ENCODE measurements around the gene CYBA. TPM values are rescaled to one million over a fixed set of nuclear protein-coding genes. Genes with fewer than 3 reads are reported as not detected.

Gene CYBA
- total and polyA plus RNA-seq, 2 of the 4 experiments (the other 2 are of a cell fraction): 65.6 to 169 TPM

- dilution Hi-C loops (cut with HindIII; ENCODE audit: low sequenced_read_pairs, unreplicated experiment): no loop called here
- no peak overlapping the region for H4K8ac ChIP-seq (ENCODE audit: low read depth in 2 of 2, low read length in 2 of 2)
- no TSS peak for BruUV-seq (replicated peaks)
Observed at GRCh38 chr16:88601313-88602036, 49.4 kb downstream of the CYBA start.

More at GRCh38 chr16:88601313-88602036, 49.4 kb downstream of the CYBA start:
- no peak overlapping the region for H3K27ac ChIP-seq (ENCODE audit: insufficient read depth, low read length)
- DNase-seq (no peak), ATAC-seq (ENCODE audit: low read depth) (no peak)
- no peak overlapping the region for H2BK120ac ChIP-seq (ENCODE audit: low read depth, low read length)
- H4K91ac ChIP-seq (ENCODE audit: insufficient read depth, low read depth, low read length): no peak overlapping the region
- no peak overlapping the region for H3K18ac ChIP-seq (ENCODE audit: low read depth, low read length)
- H3K23ac ChIP-seq (ENCODE audit: low read depth, low read length): no peak overlapping the region
- no peak overlapping the region for H2AFZ ChIP-seq (replicated peaks; ENCODE audit: low read length, poor library complexity)
- peaks cover 25% of the 10 kb centered on the region for H4K20me1 ChIP-seq (ENCODE audit: insufficient read depth, low read length)
- H3K9ac ChIP-seq (ENCODE audit: low read depth, low read length): no peak overlapping the region
- H3K4ac ChIP-seq (ENCODE audit: low read depth, low read length): no peak overlapping the region
- peaks cover 8% of the 10 kb centered on the region; the same call in 1 of the 2 replicates for H3K9me1 ChIP-seq (ENCODE audit: insufficient read depth, low read length)
- H3K56ac ChIP-seq (ENCODE audit: extremely low read depth, insufficient read depth, low read length): no peak overlapping the region
- in situ Hi-C loops (cut with MboI; ENCODE audit: low sequenced_read_pairs): no loop called here
- H2BK15ac ChIP-seq (ENCODE audit: low read depth, low read length): no peak overlapping the region
- TF ChIP-seq NFE2L2 (IDR thresholded peaks at IDR 0.05; ENCODE audit: low read depth, low read length): no peak
- TF ChIP-seq SMC3 (IDR thresholded peaks at IDR 0.05; ENCODE audit: low read depth, low read length): no peak
- no peak for TF ChIP-seq FOS (IDR thresholded peaks at IDR 0.05; ENCODE audit: low read depth, low read length)
- TF ChIP-seq MAFK (IDR thresholded peaks at IDR 0.05; ENCODE audit: low read depth, low read length): no peak
- no peak for TF ChIP-seq CHD1 (IDR thresholded peaks at IDR 0.05; ENCODE audit: low read depth, low read length)
- no peak for TF ChIP-seq POLR2A (IDR thresholded peaks at IDR 0.05; ENCODE audit: low read depth, low read length)
- no peak for TF ChIP-seq ELK1 (IDR thresholded peaks at IDR 0.05; ENCODE audit: borderline replicate concordance, low read depth, low read length)
- TF ChIP-seq, protein P1, sequence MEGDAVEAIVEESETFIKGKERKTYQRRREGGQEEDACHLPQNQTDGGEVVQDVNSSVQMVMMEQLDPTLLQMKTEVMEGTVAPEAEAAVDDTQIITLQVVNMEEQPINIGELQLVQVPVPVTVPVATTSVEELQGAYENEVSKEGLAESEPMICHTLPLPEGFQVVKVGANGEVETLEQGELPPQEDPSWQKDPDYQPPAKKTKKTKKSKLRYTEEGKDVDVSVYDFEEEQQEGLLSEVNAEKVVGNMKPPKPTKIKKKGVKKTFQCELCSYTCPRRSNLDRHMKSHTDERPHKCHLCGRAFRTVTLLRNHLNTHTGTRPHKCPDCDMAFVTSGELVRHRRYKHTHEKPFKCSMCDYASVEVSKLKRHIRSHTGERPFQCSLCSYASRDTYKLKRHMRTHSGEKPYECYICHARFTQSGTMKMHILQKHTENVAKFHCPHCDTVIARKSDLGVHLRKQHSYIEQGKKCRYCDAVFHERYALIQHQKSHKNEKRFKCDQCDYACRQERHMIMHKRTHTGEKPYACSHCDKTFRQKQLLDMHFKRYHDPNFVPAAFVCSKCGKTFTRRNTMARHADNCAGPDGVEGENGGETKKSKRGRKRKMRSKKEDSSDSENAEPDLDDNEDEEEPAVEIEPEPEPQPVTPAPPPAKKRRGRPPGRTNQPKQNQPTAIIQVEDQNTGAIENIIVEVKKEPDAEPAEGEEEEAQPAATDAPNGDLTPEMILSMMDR (conservative IDR thresholded peaks at IDR 0.05; ENCODE audit: low read depth, low read length): no peak
- TF ChIP-seq USF2 (IDR thresholded peaks at IDR 0.05; ENCODE audit: low read depth, low read length): no peak
- no peak for TF ChIP-seq RFX5 (IDR thresholded peaks at IDR 0.05; ENCODE audit: low read depth, low read length)
- TF ChIP-seq RCOR1 (IDR thresholded peaks at IDR 0.05; ENCODE audit: insufficient replicate concordance, low read length): no peak
- TF ChIP-seq BHLHE40 (IDR thresholded peaks at IDR 0.05; ENCODE audit: low read depth, low read length): no peak
- TF ChIP-seq RAD21 (IDR thresholded peaks at IDR 0.05; ENCODE audit: low read length): no peak
- no peak for TF ChIP-seq CEBPB (IDR thresholded peaks at IDR 0.05; ENCODE audit: low read depth, low read length)
- TF ChIP-seq MXI1 (IDR thresholded peaks at IDR 0.05; ENCODE audit: borderline replicate concordance, low read depth, low read length): no peak
- no peak for TF ChIP-seq MAZ (IDR thresholded peaks at IDR 0.05; ENCODE audit: borderline replicate concordance, low read depth, low read length)
- intact Hi-C loops (cut with micrococcal nuclease): loop anchor here (2.0 kb wide), 1 partner anchor 29 kb away; no protein-coding TSS in a partner anchor
- H2AK9ac ChIP-seq (replicated peaks; ENCODE audit: low read depth, low read length, poor library complexity): no peak overlapping the region
- no peaks in the 10 kb centered on the region for H3K27me3 ChIP-seq (ENCODE audit: control insufficient read depth, insufficient read depth, low read length)
- ChIA-PET CTCF (no interaction called here), POLR2A (ENCODE audit: unreplicated experiment) (no interaction called here)
- no peak overlapping the region for H3K4me2 ChIP-seq (ENCODE audit: low read depth, low read length)
- no peak overlapping the region for H2AK5ac ChIP-seq (ENCODE audit: low read depth, low read length)
- H4K5ac ChIP-seq (ENCODE audit: low read depth, low read length): no peak overlapping the region
- whole genome bisulfite sequencing, 2 experiments (ENCODE audit: extremely low coverage in 2 of 2, insufficient read length in 1 of 2): no CpG with 5 or more reads among the region's 9 CpGs
- H3K4me1 ChIP-seq (ENCODE audit: control insufficient read depth, insufficient read depth, low read length): no peaks in the 10 kb centered on the region
- H3K4me3 ChIP-seq (ENCODE audit: insufficient read depth, low read depth, low read length): no peak overlapping the region
- no peak overlapping the region for H2BK5ac ChIP-seq (ENCODE audit: low read depth, low read length, poor library complexity, severe bottlenecking)
- no peaks in the 10 kb centered on the region for H3K9me3 ChIP-seq (ENCODE audit: control insufficient read depth, insufficient read depth, low read length)
- H3K79me1 ChIP-seq (ENCODE audit: low read depth in 1 of 2, low read length in 2 of 2): peaks cover 4 to 58% of the 10 kb centered on the region in 2 experiments; a peak in 3 of 4 replicates
- no peak overlapping the region for H2BK20ac ChIP-seq (ENCODE audit: low read depth, low read length)
- H3K36me3 ChIP-seq (ENCODE audit: control insufficient read depth, insufficient read depth, low read length): peaks cover 59% of the 10 kb centered on the region
- H3K14ac ChIP-seq (replicated peaks; ENCODE audit: low read depth, low read length): no peak overlapping the region

All from IMR-90 (cell line).